B cell (primary cell): Measurements from ENCODE around the gene ESRP2. TPM values are rescaled to one million over a fixed set of nuclear protein-coding genes. Genes with fewer than 3 reads are reported as not detected.
A peak's percentile ranks its signal among the peaks of the same experiment; 100 is the strongest.

Source experiments
- ATAC-seq: fragments of 200-7000 bp; cut with Tn5 transposase; one replicate; pipeline ENCODE4 v1.10.0; 2021; ENCODE audit warnings: low read depth, mild to moderate bottlenecking, moderate number of reproducible peaks, moderate library complexity
- CTCF ChIA-PET: fragments of 350-600 bp; sonication (Branson Sonifier 250); formaldehyde crosslinking; loops from one replicate; lab custom pipeline; 2021; ENCODE audit warnings: antibody characterized with exemption, inconsistent platforms; lab: Charles Lee
- POLR2A ChIA-PET: fragments of 350-600 bp; sonication (Branson Sonifier 250); formaldehyde crosslinking; loops from one replicate; lab custom pipeline; 2021; ENCODE audit warnings: antibody characterized with exemption; lab: Charles Lee
- DNase-seq: peaks from one replicate; pipeline ENCODE4 v3.0.0; 2013
- H2AFZ ChIP-seq: 2 replicates; pipeline ENCODE4 v1.6.1; 2012; ENCODE audit warnings: mild to moderate bottlenecking, low read depth, low read length; ENCODE audit not compliant: insufficient read depth, poor library complexity, severe bottlenecking
- H3K27ac ChIP-seq, 2 donors: 1 replicate in 1 of 2; 2 replicates in 1 of 2; pipeline ENCODE4 v1.5.1; 2012 to 2013; ENCODE audit warnings: low read length in 2 of 2, mild to moderate bottlenecking in 2 of 2, moderate library complexity in 1 of 2
- H3K27me3 ChIP-seq, 4 experiments: fragments of 200-600 bp in 1 of 4; sonication (generic) in 1 of 4; replicated peaks in 1 of 4; 1 replicate in 2 of 4; 2 replicates in 2 of 4; pipeline versions ENCODE4 v1.6.1 to v1.7.0; 2013 to 2016; ENCODE audit warnings: low read length in 3 of 4, mild to moderate bottlenecking in 2 of 4, mixed read lengths in 1 of 4, moderate library complexity in 1 of 4; ENCODE audit not compliant: insufficient read depth in 4 of 4, control insufficient read depth in 3 of 4; ENCODE audit errors: control extremely low read depth in 1 of 4
- H3K36me3 ChIP-seq, 2 experiments: replicated peaks in 1 of 2; 1 replicate in 1 of 2; 2 replicates in 1 of 2; pipeline versions ENCODE4 v1.6.1 to v1.7.1; 2013; ENCODE audit warnings: low read length in 1 of 2; ENCODE audit not compliant: insufficient read depth in 2 of 2, control insufficient read depth in 1 of 2; ENCODE audit errors: control extremely low read depth in 1 of 2, extremely low read depth in 1 of 2
- H3K4me1 ChIP-seq, 2 donors: fragments of 200-600 bp in 1 of 2; sonication (generic) in 1 of 2; 1 replicate in 1 of 2; 2 replicates in 1 of 2; pipeline versions ENCODE4 v1.5.1 to v1.6.1; 2013 to 2017; ENCODE audit warnings: low read length in 2 of 2; ENCODE audit not compliant: control insufficient read depth in 2 of 2, insufficient read depth in 2 of 2
- H3K4me2 ChIP-seq: replicated peaks from 2 replicates; pipeline ENCODE3; 2012; ENCODE audit warnings: mild to moderate bottlenecking, low read depth, low read length; ENCODE audit not compliant: poor library complexity, severe bottlenecking
- H3K4me3 ChIP-seq, 5 experiments: fragments of 200-600 bp in 1 of 5; sonication (generic) in 1 of 5; 1 replicate in 3 of 5; 2 replicates in 2 of 5; pipeline versions ENCODE4 v1.5.1 to v1.7.0; 2011 to 2016; ENCODE audit warnings: low read length in 4 of 5, mild to moderate bottlenecking in 4 of 5, low read depth in 2 of 5, control low read depth in 1 of 5, moderate library complexity in 1 of 5; ENCODE audit not compliant: insufficient read depth in 1 of 5; ENCODE audit errors: control extremely low read depth in 1 of 5, extremely low read depth in 1 of 5
- H3K79me2 ChIP-seq: fragments of 200-600 bp; sonication (generic); one replicate; pipeline ENCODE4 v1.6.0; 2016; ENCODE audit warnings: low read length; ENCODE audit not compliant: control insufficient read depth, insufficient read depth
- H3K9ac ChIP-seq: fragments of 200-600 bp; sonication (generic); 2 replicates; pipeline ENCODE4 v1.6.1; 2017; ENCODE audit warnings: mild to moderate bottlenecking, low read length, moderate library complexity
- H3K9me3 ChIP-seq, 3 donors: one replicate each; pipeline versions ENCODE4 v1.6.1 to v1.7.1; 2013; ENCODE audit warnings: low read length in 2 of 3; ENCODE audit not compliant: control insufficient read depth in 2 of 3, insufficient read depth in 1 of 3; ENCODE audit errors: control extremely low read depth in 1 of 3
- H4K20me1 ChIP-seq: 2 replicates; pipeline ENCODE4 v1.6.0; 2012; ENCODE audit warnings: mild to moderate bottlenecking, low read length; ENCODE audit not compliant: insufficient read depth, control insufficient read depth, poor library complexity, severe bottlenecking
- H3K27ac Mint-ChIP-seq: one replicate; pipeline ENCODE4 v1.8.0; 2021; ENCODE audit warnings: mixed read lengths
- H3K27me3 Mint-ChIP-seq: one replicate; pipeline ENCODE4 v1.8.0; 2021; ENCODE audit warnings: mixed read lengths
- H3K4me1 Mint-ChIP-seq: one replicate; pipeline ENCODE4 v1.8.0; 2021; ENCODE audit warnings: mixed read lengths
- H3K4me3 Mint-ChIP-seq: one replicate; pipeline ENCODE4 v1.8.0; 2021; ENCODE audit warnings: mixed read lengths
- H3K9me3 Mint-ChIP-seq: one replicate; pipeline ENCODE4 v1.8.0; 2022; ENCODE audit warnings: mixed read lengths; ENCODE audit not compliant: insufficient read depth
- EZH2 ChIP-seq: IDR thresholded peaks from 2 replicates; pipeline ENCODE4 v1.6.1; 2012; ENCODE audit warnings: borderline replicate concordance, low read depth, mild to moderate bottlenecking, moderate library complexity, low read length; ENCODE audit not compliant: insufficient read depth, poor library complexity, severe bottlenecking
- WGBS: methylation state at CpG from one replicate; pipeline ENCODE4 v1.1.5; 2013; ENCODE audit warnings: missing lambda C conversion rate; ENCODE audit not compliant: insufficient coverage; 5-methylcytosine and 5-hydroxymethylcytosine counted together
- intact Hi-C: fragments of 100-400 bp; cut with micrococcal nuclease; formaldehyde crosslinking; loops from one replicate; pipeline ENCODE4 v1.10.0; 2022
- polyA plus RNA-seq: library from polyadenylated mRNA; depleted of rRNA; stranded (reverse); fragments of >200 nt; gene quantifications from 2 replicates; pipeline ENCODE4 v1.2.3, GENCODE V29; 2012
- total RNA-seq, 2 donors: library from RNA; stranded (reverse); fragments of 120-200 nt in 1 of 2; gene quantifications; 1 replicate in 1 of 2; 2 replicates in 1 of 2; pipeline versions ENCODE4 v1.2.3 to v1.2.4, GENCODE V29; 2013 to 2022
- TF ChIP-seq, protein P1 (sequence below): fragments of 200-600 bp; IDR thresholded peaks from one replicate; pipeline ENCODE4 v1.8.0; 2022; ENCODE audit warnings: antibody characterized with exemption, mild to moderate bottlenecking

The ESRP2 gene
- total and polyA plus RNA-seq, 2 donors (not counting 1 experiment from before 2014, with no cell fraction given) = 0.09 TPM; not detected in 1

- TF ChIP-seq, protein P1, sequence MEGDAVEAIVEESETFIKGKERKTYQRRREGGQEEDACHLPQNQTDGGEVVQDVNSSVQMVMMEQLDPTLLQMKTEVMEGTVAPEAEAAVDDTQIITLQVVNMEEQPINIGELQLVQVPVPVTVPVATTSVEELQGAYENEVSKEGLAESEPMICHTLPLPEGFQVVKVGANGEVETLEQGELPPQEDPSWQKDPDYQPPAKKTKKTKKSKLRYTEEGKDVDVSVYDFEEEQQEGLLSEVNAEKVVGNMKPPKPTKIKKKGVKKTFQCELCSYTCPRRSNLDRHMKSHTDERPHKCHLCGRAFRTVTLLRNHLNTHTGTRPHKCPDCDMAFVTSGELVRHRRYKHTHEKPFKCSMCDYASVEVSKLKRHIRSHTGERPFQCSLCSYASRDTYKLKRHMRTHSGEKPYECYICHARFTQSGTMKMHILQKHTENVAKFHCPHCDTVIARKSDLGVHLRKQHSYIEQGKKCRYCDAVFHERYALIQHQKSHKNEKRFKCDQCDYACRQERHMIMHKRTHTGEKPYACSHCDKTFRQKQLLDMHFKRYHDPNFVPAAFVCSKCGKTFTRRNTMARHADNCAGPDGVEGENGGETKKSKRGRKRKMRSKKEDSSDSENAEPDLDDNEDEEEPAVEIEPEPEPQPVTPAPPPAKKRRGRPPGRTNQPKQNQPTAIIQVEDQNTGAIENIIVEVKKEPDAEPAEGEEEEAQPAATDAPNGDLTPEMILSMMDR = no peak
- TF ChIP-seq EZH2 = no peak
- Mint-ChIP-seq H3K27me3 (no peaks in the 10 kb centered on the region), H3K27ac (peak overlapping the region; percentile 21), H3K4me1 (peaks cover 24% of the 10 kb centered on the region), H3K9me3 (no peaks in the 10 kb centered on the region), H3K4me3 (no peak overlapping the region)
- intact Hi-C loops = no loop called here
- Histone ChIP-seq H2AFZ (peak overlapping the region; percentile 10), H3K9me3 (no peaks in the 10 kb centered on the region), H3K79me2 (peaks cover 28% of the 10 kb centered on the region), H3K36me3 (peaks cover 0 to 20% of the 10 kb centered on the region in 2 experiments), H3K27me3 (no peaks in the 10 kb centered on the region), H3K27ac (peak overlapping the region; percentile 58 to 62), H3K9ac (no peak overlapping the region), H3K4me3 (no peak overlapping the region), H3K4me2 (peak overlapping the region; percentile 46), H3K4me1 (peaks cover 26 to 27% of the 10 kb centered on the region in 2 donors), H4K20me1 (no peaks in the 10 kb centered on the region)
- DNase-seq (no peak), ATAC-seq (peak; percentile 73)
- WGBS = 17% methylated on average over 1 of the region's 5 CpGs
- POLR2A ChIA-PET = interaction anchor here (0.6 to 1.0 kb wide), 2 partner anchors 9 to 15 kb away, joined by 3 to 6 read pairs; no protein-coding TSS in a partner anchor
- CTCF ChIA-PET = interaction anchor here (0.6 to 15.1 kb wide), 5 partner anchors 10 to 644 kb away, joined by 3 to 554 read pairs (median 3); partner anchors contain the start of gene SLC7A6
These were observed 15.9 kb upstream of the ESRP2 start for GRCh38 chr16:68251832-68252231.

GRCh38 chr16:68250951-68251350 is 15.0 kb upstream of the ESRP2 start:
- CTCF ChIA-PET = interaction anchor here (5.7 to 15.1 kb wide), 2 partner anchors 11 to 77 kb away, joined by 65 to 554 read pairs; partner anchors contain the start of gene SLC7A6
- Mint-ChIP-seq H3K4me3 (no peak overlapping the region), H3K9me3 (no peaks in the 10 kb centered on the region), H3K27me3 (no peaks in the 10 kb centered on the region), H3K4me1 (peaks cover 30% of the 10 kb centered on the region), H3K27ac (peak overlapping the region; percentile 10)
- DNase-seq (no peak), ATAC-seq (no peak)
- WGBS = 93% methylated on average over 4 of the region's 6 CpGs
- Histone ChIP-seq H4K20me1 (peaks cover 6% of the 10 kb centered on the region), H3K9me3 (no peaks in the 10 kb centered on the region), H3K27me3 (no peaks in the 10 kb centered on the region), H3K4me3 (no peak overlapping the region), H3K36me3 (peaks cover 0 to 20% of the 10 kb centered on the region in 2 experiments), H3K27ac (no peak overlapping the region), H2AFZ (no peak overlapping the region), H3K4me2 (no peak overlapping the region), H3K79me2 (peaks cover 37% of the 10 kb centered on the region), H3K4me1 (peaks cover 31 to 33% of the 10 kb centered on the region in 2 donors), H3K9ac (no peak overlapping the region)
- POLR2A ChIA-PET = interaction anchor here (0.6 kb wide), 1 partner anchor 609 kb away, joined by 4 read pairs; no protein-coding TSS in a partner anchor
- intact Hi-C loops = no loop called here
- TF ChIP-seq, protein P1 = no peak
- TF ChIP-seq EZH2 = no peak
